Measurements from ENCODE around the gene DYSF. TPM values are rescaled to one million over a fixed set of nuclear protein-coding genes. Genes with fewer than 3 reads are reported as not detected.

DYSF gene
- total RNA-seq, 1 donor from 2014 or later, result 11.1 TPM

GRCh38 chr2:71419145-71419544 lies 34.2 kb upstream of the DYSF start:
- H3K27ac Mint-ChIP-seq (ENCODE audit: unreplicated experiment), result no peak overlapping the region
- peak overlapping the region; percentile 74 for H3K4me3 Mint-ChIP-seq (ENCODE audit: unreplicated experiment)
- peaks cover 5% of the 10 kb centered on the region for H3K9me3 Mint-ChIP-seq (ENCODE audit: unreplicated experiment)
- no peak for DNase-seq
- peaks cover 10% of the 10 kb centered on the region for H3K4me1 Mint-ChIP-seq (ENCODE audit: low read depth, unreplicated experiment)
- no peak for TF ChIP-seq CTCF (IDR thresholded peaks at IDR 0.05; ENCODE audit: partially characterized antibody, unreplicated experiment)
- H3K36me3 Mint-ChIP-seq (ENCODE audit: unreplicated experiment), result no peaks in the 10 kb centered on the region
- peaks cover 2% of the 10 kb centered on the region for H3K27me3 Mint-ChIP-seq (ENCODE audit: unreplicated experiment)

- Mint-ChIP-seq H3K4me3 (ENCODE audit: unreplicated experiment) (no peak overlapping the region), H3K4me1 (ENCODE audit: low read depth, unreplicated experiment) (peaks cover 10% of the 10 kb centered on the region), H3K27ac (ENCODE audit: unreplicated experiment) (no peak overlapping the region), H3K9me3 (ENCODE audit: unreplicated experiment) (peaks cover 5% of the 10 kb centered on the region), H3K27me3 (ENCODE audit: unreplicated experiment) (peaks cover 2% of the 10 kb centered on the region), H3K36me3 (ENCODE audit: unreplicated experiment) (no peaks in the 10 kb centered on the region)
- TF ChIP-seq CTCF (IDR thresholded peaks at IDR 0.05; ENCODE audit: partially characterized antibody, unreplicated experiment), result no peak
- DNase-seq, result no peak
Observed at GRCh38 chr2:71419976-71420375, 33.4 kb upstream of the DYSF start.

GRCh38 chr2:71422786-71423185 lies 30.6 kb upstream of the DYSF start:
- peaks cover 4% of the 10 kb centered on the region for H3K36me3 Mint-ChIP-seq (ENCODE audit: unreplicated experiment)
- H3K27me3 Mint-ChIP-seq (ENCODE audit: unreplicated experiment), result peaks cover 2% of the 10 kb centered on the region
- H3K9me3 Mint-ChIP-seq (ENCODE audit: unreplicated experiment), result peaks cover 1% of the 10 kb centered on the region
- peaks cover 7% of the 10 kb centered on the region for H3K4me1 Mint-ChIP-seq (ENCODE audit: low read depth, unreplicated experiment)
- TF ChIP-seq CTCF (IDR thresholded peaks at IDR 0.05; ENCODE audit: partially characterized antibody, unreplicated experiment), result no peak
- H3K27ac Mint-ChIP-seq (ENCODE audit: unreplicated experiment), result no peak overlapping the region
- no peak for DNase-seq
- H3K4me3 Mint-ChIP-seq (ENCODE audit: unreplicated experiment), result no peak overlapping the region

GRCh38 chr2:71423817-71424420 lies 29.4 kb upstream of the DYSF start:
- peaks cover 1% of the 10 kb centered on the region for H3K9me3 Mint-ChIP-seq (ENCODE audit: unreplicated experiment)

More at GRCh38 chr2:71423817-71424420, 29.4 kb upstream of the DYSF start:
- no peak for TF ChIP-seq CTCF (IDR thresholded peaks at IDR 0.05; ENCODE audit: partially characterized antibody, unreplicated experiment)
- H3K27ac Mint-ChIP-seq (ENCODE audit: unreplicated experiment), result no peak overlapping the region
- no peak for DNase-seq
- H3K4me3 Mint-ChIP-seq (ENCODE audit: unreplicated experiment), result no peak overlapping the region
- H3K36me3 Mint-ChIP-seq (ENCODE audit: unreplicated experiment), result peaks cover 4% of the 10 kb centered on the region
- peaks cover 7% of the 10 kb centered on the region for H3K4me1 Mint-ChIP-seq (ENCODE audit: low read depth, unreplicated experiment)
- peaks cover 3% of the 10 kb centered on the region for H3K27me3 Mint-ChIP-seq (ENCODE audit: unreplicated experiment)
